Trophoblast cell (in vitro differentiated cells and primary cell): ENCODE data around the gene LCE5A.

Experiments used
- DNase-seq, 2 donors: peaks; one replicate each; pipeline ENCODE4 v3.0.0-alpha.2; 2016
- H2AFZ ChIP-seq: 2 replicates; pipeline ENCODE4 v1.6.1; 2013; ENCODE audit warnings: low read length, moderate library complexity, mild to moderate bottlenecking; ENCODE audit not compliant: insufficient read depth, poor library complexity
- H2AK5ac ChIP-seq: 2 replicates; pipeline ENCODE4 v1.6.1; 2013; ENCODE audit warnings: mild to moderate bottlenecking, low read length
- H2BK120ac ChIP-seq: 2 replicates; pipeline ENCODE4 v1.6.1; 2013; ENCODE audit warnings: low read length, mild to moderate bottlenecking, moderate library complexity; ENCODE audit not compliant: insufficient read depth, poor library complexity
- H2BK12ac ChIP-seq: 2 replicates; pipeline ENCODE4 v1.6.1; 2013; ENCODE audit warnings: mild to moderate bottlenecking, low read length, moderate library complexity
- H2BK5ac ChIP-seq: 2 replicates; pipeline ENCODE4 v1.6.1; 2013; ENCODE audit warnings: low read length, low read depth, moderate library complexity, mild to moderate bottlenecking; ENCODE audit not compliant: poor library complexity
- H3K14ac ChIP-seq: 2 replicates; pipeline ENCODE4 v1.6.1; 2013; ENCODE audit warnings: mild to moderate bottlenecking, low read length
- H3K18ac ChIP-seq: 2 replicates; pipeline ENCODE4 v1.6.1; 2013; ENCODE audit warnings: mild to moderate bottlenecking, low read length
- H3K23ac ChIP-seq: 2 replicates; pipeline ENCODE4 v1.6.1; 2013; ENCODE audit warnings: low read length
- H3K27ac ChIP-seq: 2 replicates; pipeline ENCODE4 v1.5.1; 2013; ENCODE audit warnings: low read depth, mild to moderate bottlenecking, inconsistent platforms, low read length, moderate library complexity
- H3K27me3 ChIP-seq: 2 replicates; pipeline ENCODE4 v1.6.1; 2013; ENCODE audit warnings: inconsistent platforms, mild to moderate bottlenecking, low read length, moderate library complexity; ENCODE audit not compliant: insufficient read depth
- H3K36me3 ChIP-seq, 2 experiments: 1 replicate in 1 of 2; 2 replicates in 1 of 2; pipeline ENCODE4 v1.6.1; 2013; ENCODE audit warnings: low read length in 2 of 2, mild to moderate bottlenecking in 2 of 2, moderate library complexity in 1 of 2; ENCODE audit not compliant: insufficient read depth in 2 of 2, control insufficient read depth in 1 of 2
- H3K4ac ChIP-seq: 2 replicates; pipeline ENCODE4 v1.6.1; 2013; ENCODE audit warnings: low read depth, mild to moderate bottlenecking, low read length, moderate library complexity
- H3K4me1 ChIP-seq, 2 experiments: 1 replicate in 1 of 2; 2 replicates in 1 of 2; pipeline ENCODE4 v1.6.1; 2013; ENCODE audit warnings: low read length in 2 of 2, mild to moderate bottlenecking in 2 of 2, moderate library complexity in 1 of 2; ENCODE audit not compliant: insufficient read depth in 2 of 2, control insufficient read depth in 1 of 2
- H3K4me2 ChIP-seq: 2 replicates; pipeline ENCODE4 v1.6.1; 2013; ENCODE audit warnings: inconsistent platforms, mild to moderate bottlenecking, low read length, moderate library complexity
- H3K4me3 ChIP-seq: 2 replicates; pipeline ENCODE4 v1.5.1; 2013; ENCODE audit warnings: mild to moderate bottlenecking, low read depth, low read length, inconsistent platforms
- H3K79me1 ChIP-seq: one replicate; pipeline ENCODE4 v1.6.1; 2013; ENCODE audit warnings: low read length
- H3K79me2 ChIP-seq: 2 replicates; pipeline ENCODE4 v1.6.1; 2013; ENCODE audit warnings: low read length, mild to moderate bottlenecking; ENCODE audit not compliant: control insufficient read depth, insufficient read depth, poor library complexity
- H3K9ac ChIP-seq: 2 replicates; pipeline ENCODE4 v1.6.1; 2013; ENCODE audit warnings: mild to moderate bottlenecking, low read length
- H3K9me3 ChIP-seq: 2 replicates; pipeline ENCODE4 v1.6.1; 2013; ENCODE audit warnings: low read depth, mild to moderate bottlenecking, control low read depth, inconsistent platforms, low read length; ENCODE audit not compliant: insufficient read depth
- H4K12ac ChIP-seq: 2 replicates; pipeline ENCODE4 v1.6.1; 2013; ENCODE audit warnings: low read depth, mild to moderate bottlenecking, low read length, moderate library complexity
- H4K8ac ChIP-seq: 2 replicates; pipeline ENCODE4 v1.6.1; 2013; ENCODE audit warnings: low read depth, mild to moderate bottlenecking, low read length, moderate library complexity
- H4K91ac ChIP-seq: one replicate; pipeline ENCODE4 v1.6.1; 2013; ENCODE audit warnings: low read depth, mild to moderate bottlenecking, low read length, moderate library complexity
- WGBS: extraction: QIAGEN DNeasy Blood & Tissue Kit; methylation state at CpG from one replicate; pipeline ENCODE4 v1.1.7; 2013; ENCODE audit warnings: missing lambda C conversion rate; ENCODE audit not compliant: insufficient read length, insufficient coverage; ENCODE audit errors: extremely low coverage; 5-methylcytosine and 5-hydroxymethylcytosine counted together

LCE5A gene

DNA sequence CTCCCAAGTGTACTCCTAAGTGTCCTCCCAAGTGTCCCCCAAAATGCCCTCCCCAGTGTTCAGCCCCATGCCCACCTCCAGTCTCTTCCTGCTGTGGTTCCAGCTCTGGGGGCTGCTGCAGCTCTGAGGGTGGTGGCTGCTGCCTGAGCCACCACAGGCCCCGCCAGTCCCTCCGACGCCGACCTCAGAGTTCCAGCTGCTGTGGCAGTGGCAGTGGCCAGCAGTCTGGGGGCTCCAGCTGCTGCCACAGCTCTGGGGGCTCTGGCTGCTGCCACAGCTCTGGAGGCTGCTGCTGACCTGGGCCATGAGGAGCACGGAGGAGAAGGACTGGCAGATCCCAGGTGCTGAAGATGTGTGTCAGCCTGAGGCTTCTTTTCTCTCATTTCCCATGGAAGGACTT lies 993 bp downstream of the LCE5A start:
- Histone ChIP-seq H4K8ac (no peak overlapping the region), H3K4me3 (no peak overlapping the region), H3K9me3 (peaks cover 36% of the 10 kb centered on the region), H3K27me3 (no peaks in the 10 kb centered on the region), H3K79me2 (no peaks in the 10 kb centered on the region), H4K91ac (no peak overlapping the region), H3K14ac (no peak overlapping the region), H3K4me2 (no peak overlapping the region), H3K36me3 (no peaks in the 10 kb centered on the region), H3K23ac (no peak overlapping the region), H2AFZ (no peak overlapping the region), H4K12ac (no peak overlapping the region), H2BK120ac (no peak overlapping the region), H3K9ac (no peak overlapping the region), H3K4ac (no peak overlapping the region), H2BK12ac (no peak overlapping the region), H3K4me1 (no peaks in the 10 kb centered on the region), H3K27ac (no peak overlapping the region), H3K79me1 (no peaks in the 10 kb centered on the region), H3K18ac (no peak overlapping the region), H2AK5ac (no peak overlapping the region), H2BK5ac (no peak overlapping the region)
- no CpG with 5 or more reads among the region's 5 CpGs for WGBS
- no peak for DNase-seq

DNA sequence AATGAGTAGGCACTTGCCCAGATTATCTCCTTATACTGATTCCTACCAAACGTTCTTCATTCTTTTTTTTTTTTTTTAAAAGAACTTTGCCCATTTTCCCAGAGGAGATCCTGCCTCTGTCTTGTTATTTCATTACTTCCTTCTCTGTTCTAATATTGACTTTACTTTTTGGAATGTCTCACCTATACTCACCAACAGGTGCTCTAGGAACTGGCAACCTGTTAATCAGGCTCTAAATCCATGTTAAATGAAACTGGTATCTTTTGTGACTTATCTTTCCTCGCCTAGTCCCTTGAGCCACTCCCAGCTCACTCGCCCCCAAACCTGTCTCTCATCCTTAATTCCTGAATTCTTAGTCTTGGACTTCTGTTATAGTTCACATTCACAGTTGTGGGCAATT lies 2.5 kb downstream of the LCE5A start:
- H2BK120ac ChIP-seq, result no peak overlapping the region
- no peak for DNase-seq
- no peak overlapping the region for H3K4ac ChIP-seq
- peaks cover 39% of the 10 kb centered on the region for H3K9me3 ChIP-seq
- H3K9ac ChIP-seq, result no peak overlapping the region
- no peaks in the 10 kb centered on the region for H3K4me1 ChIP-seq
- no CpG with 5 or more reads among the region's 3 CpGs for WGBS
- H4K91ac ChIP-seq, result no peak overlapping the region
- no peak overlapping the region for H2AK5ac ChIP-seq
- H3K27ac ChIP-seq, result no peak overlapping the region
- no peak overlapping the region for H2BK5ac ChIP-seq
- no peak overlapping the region for H2AFZ ChIP-seq
- H3K14ac ChIP-seq, result no peak overlapping the region
- no peak overlapping the region for H3K23ac ChIP-seq
- no peak overlapping the region for H3K4me3 ChIP-seq
- no peak overlapping the region for H4K12ac ChIP-seq
- no peak overlapping the region for H3K4me2 ChIP-seq
- H3K79me2 ChIP-seq, result no peaks in the 10 kb centered on the region
- no peaks in the 10 kb centered on the region for H3K36me3 ChIP-seq
- H3K79me1 ChIP-seq, result no peaks in the 10 kb centered on the region
- no peak overlapping the region for H3K18ac ChIP-seq
- H4K8ac ChIP-seq, result no peak overlapping the region
- no peaks in the 10 kb centered on the region for H3K27me3 ChIP-seq
- no peak overlapping the region for H2BK12ac ChIP-seq

DNA sequence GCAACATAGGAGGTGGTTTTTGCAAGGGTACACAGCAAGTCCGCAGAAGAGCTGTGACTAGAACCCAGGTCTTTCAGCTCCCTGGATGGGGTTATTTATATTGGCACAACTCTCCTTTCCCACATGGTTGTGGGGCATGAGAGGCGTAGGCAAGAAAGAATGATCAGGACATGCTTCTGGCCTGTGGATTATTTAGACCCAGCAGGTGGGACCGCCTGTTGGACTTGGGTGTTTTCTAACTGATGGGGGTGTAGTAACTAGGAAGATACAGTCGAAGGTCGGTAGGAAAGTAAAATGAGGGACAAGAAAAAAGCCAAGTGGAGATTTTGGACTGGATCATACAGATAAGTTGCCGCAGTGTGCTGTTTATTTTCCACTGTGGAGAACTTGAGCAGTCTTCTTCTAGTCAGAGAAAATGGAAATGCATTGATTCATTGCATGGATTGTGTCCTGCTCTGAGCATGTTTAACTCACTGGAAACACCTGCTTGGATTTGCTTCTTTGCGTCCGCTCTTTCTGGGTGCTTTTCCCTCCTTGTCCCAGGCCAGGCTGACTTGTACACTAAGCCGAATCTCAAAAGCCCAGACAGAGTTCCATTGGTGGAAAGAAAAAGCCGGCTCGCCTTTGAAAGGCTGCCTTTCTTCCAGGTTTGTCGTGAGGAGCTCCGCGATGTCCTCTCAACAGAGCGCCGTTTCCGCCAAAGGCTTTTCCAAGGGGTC lies 4.3 kb downstream of the LCE5A start:
- no peak overlapping the region for H2BK12ac ChIP-seq
- no peak overlapping the region for H3K18ac ChIP-seq
- H2BK5ac ChIP-seq, result no peak overlapping the region
- no peak overlapping the region for H4K12ac ChIP-seq
- no peak overlapping the region for H2AK5ac ChIP-seq
- no CpG with 5 or more reads among the region's 17 CpGs for WGBS
- H3K14ac ChIP-seq, result no peak overlapping the region
- no peaks in the 10 kb centered on the region for H3K79me2 ChIP-seq
- no peak overlapping the region for H3K4me2 ChIP-seq
- H3K4me3 ChIP-seq, result no peak overlapping the region
- no peak overlapping the region for H4K91ac ChIP-seq
- no peaks in the 10 kb centered on the region for H3K36me3 ChIP-seq
- no peak overlapping the region for H3K9ac ChIP-seq
- no peak overlapping the region for H3K4ac ChIP-seq
- H3K9me3 ChIP-seq, result peaks cover 37% of the 10 kb centered on the region
- no peak for DNase-seq
- no peaks in the 10 kb centered on the region for H3K4me1 ChIP-seq
- H2BK120ac ChIP-seq, result no peak overlapping the region
- no peak overlapping the region for H3K27ac ChIP-seq
- no peak overlapping the region for H3K23ac ChIP-seq
- H2AFZ ChIP-seq, result no peak overlapping the region
- no peaks in the 10 kb centered on the region for H3K79me1 ChIP-seq
- no peaks in the 10 kb centered on the region for H3K27me3 ChIP-seq
- H4K8ac ChIP-seq, result no peak overlapping the region

DNA sequence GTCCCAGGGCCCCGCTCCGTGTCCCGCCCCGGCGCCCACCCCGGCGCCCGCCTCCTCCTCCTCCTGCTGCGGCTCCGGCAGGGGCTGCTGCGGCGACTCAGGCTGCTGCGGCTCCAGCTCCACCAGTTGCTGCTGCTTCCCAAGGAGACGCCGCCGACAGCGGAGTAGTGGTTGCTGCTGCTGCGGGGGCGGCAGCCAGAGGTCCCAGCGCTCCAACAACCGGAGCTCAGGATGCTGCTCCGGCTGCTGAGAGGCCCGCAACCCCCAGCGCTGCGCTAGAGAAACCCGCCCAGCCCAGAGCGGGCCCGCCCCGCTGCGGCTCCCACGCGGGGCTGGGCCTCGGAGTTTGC lies 4.8 kb downstream of the LCE5A start:
- no peak overlapping the region for H4K8ac ChIP-seq
- H2AFZ ChIP-seq, result no peak overlapping the region
- H2BK12ac ChIP-seq, result no peak overlapping the region
- no peaks in the 10 kb centered on the region for H3K79me1 ChIP-seq
- no peak overlapping the region for H4K91ac ChIP-seq
- no peak overlapping the region for H2AK5ac ChIP-seq
- no peak overlapping the region for H3K4me3 ChIP-seq
- H3K27ac ChIP-seq, result no peak overlapping the region
- no peaks in the 10 kb centered on the region for H3K79me2 ChIP-seq
- no peak overlapping the region for H3K9ac ChIP-seq
- no peak overlapping the region for H3K18ac ChIP-seq
- no peak overlapping the region for H3K4me2 ChIP-seq
- no peak overlapping the region for H4K12ac ChIP-seq
- no peak overlapping the region for H3K4ac ChIP-seq
- H2BK5ac ChIP-seq, result no peak overlapping the region
- no peak overlapping the region for H3K14ac ChIP-seq
- no peak overlapping the region for H2BK120ac ChIP-seq
- peaks cover 36% of the 10 kb centered on the region for H3K9me3 ChIP-seq
- no peaks in the 10 kb centered on the region for H3K36me3 ChIP-seq
- H3K23ac ChIP-seq, result no peak overlapping the region
- no peak for DNase-seq
- H3K27me3 ChIP-seq, result no peaks in the 10 kb centered on the region
- no CpG with 5 or more reads among the region's 33 CpGs for WGBS
- no peaks in the 10 kb centered on the region for H3K4me1 ChIP-seq
